Glomerular endothelial cell (primary cell): ENCODE results near the gene KIR3DL1. TPM values are rescaled to one million over a fixed set of nuclear protein-coding genes. Genes with fewer than 3 reads are reported as not detected.
"Not testable (repeated sequence)": the region's sequence is repeated elsewhere in the genome, so short reads cannot be mapped to it uniquely, and the experiment has no call there.

Source experiments
- DNase-seq: peaks from one replicate; pipeline ENCODE4 v3.0.0-alpha.2; 2011; ENCODE audit warnings: low read depth, low spot score; ENCODE audit errors: extremely low read depth
- total RNA-seq: library from RNA; depleted of rRNA; stranded (reverse); fragments of >200 nt; gene quantifications from 2 replicates; pipeline ENCODE4 v1.2.3, GENCODE V29; 2015

KIR3DL1 gene
- total RNA-seq, result not detected in 2 replicates

GRCh38 chr19:54816251-54816650 is at the start of gene KIR3DL1:
Gene KIR3DL1 (plus strand): TSS chr19:54816468.
- DNase-seq, result not testable (repeated sequence)

DNA sequence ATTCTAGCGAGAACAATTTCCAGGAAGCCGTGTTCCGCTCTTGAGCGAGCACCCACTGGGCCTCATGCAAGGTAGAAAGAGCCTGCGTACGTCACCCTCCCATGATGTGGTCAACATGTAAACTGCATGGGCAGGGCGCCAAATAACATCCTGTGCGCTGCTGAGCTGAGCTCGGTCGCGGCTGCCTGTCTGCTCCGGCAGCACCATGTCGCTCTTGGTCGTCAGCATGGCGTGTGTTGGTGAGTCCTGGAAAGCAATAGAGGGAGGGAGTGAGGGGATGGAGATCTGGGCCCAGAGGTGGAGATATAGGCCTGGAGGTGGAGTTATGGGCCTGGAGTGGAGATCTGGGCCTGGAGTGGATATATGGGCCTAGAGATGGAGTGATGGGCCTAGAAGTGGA is 46.6 kb upstream of the KIR3DL1 start, which contains the start of gene KIR2DL1:
KIR2DL1 (plus strand) TSS at position 148 of the 400 bp plus-strand sequence; CDS start at position 206, 58 bp downstream.
- not testable (repeated sequence) for DNase-seq

- DNase-seq, result not testable (repeated sequence)
Observed at GRCh38 chr19:54770511-54770910, 45.8 kb upstream of the KIR3DL1 start.

- not testable (repeated sequence) for DNase-seq
Observed at GRCh38 chr19:54771018-54771960, 45.0 kb upstream of the KIR3DL1 start.

- not testable (repeated sequence) for DNase-seq
Observed at GRCh38 chr19:54772666-54773065, 43.6 kb upstream of the KIR3DL1 start.

DNA sequence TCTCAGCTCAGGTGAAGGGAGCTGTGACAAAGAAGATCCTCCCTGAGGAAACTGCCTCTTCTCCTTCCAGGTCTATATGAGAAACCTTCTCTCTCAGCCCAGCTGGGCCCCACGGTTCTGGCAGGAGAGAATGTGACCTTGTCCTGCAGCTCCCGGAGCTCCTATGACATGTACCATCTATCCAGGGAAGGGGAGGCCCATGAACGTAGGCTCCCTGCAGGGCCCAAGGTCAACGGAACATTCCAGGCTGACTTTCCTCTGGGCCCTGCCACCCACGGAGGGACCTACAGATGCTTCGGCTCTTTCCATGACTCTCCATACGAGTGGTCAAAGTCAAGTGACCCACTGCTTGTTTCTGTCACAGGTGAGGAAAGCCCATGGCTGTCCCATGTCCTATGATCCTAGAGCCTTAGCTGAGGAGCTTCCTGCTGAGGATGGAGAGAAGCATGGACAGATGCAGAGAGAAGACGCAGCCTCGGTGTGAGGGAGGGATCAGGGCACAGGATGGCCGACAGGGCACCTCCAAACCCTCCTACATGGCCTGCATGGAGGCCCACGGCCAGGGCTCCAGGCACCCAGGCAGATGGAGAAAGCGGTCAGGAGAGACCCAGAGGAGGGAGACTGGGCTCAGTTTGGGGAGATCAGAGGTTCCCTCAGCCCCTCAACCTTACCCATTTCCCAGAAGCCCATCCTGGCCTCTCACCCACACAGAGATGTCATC is 41.0 kb upstream of the KIR3DL1 start:
- DNase-seq, result not testable (repeated sequence)

- not testable (repeated sequence) for DNase-seq
Observed at GRCh38 chr19:54775830-54776229, 40.4 kb upstream of the KIR3DL1 start.

DNA sequence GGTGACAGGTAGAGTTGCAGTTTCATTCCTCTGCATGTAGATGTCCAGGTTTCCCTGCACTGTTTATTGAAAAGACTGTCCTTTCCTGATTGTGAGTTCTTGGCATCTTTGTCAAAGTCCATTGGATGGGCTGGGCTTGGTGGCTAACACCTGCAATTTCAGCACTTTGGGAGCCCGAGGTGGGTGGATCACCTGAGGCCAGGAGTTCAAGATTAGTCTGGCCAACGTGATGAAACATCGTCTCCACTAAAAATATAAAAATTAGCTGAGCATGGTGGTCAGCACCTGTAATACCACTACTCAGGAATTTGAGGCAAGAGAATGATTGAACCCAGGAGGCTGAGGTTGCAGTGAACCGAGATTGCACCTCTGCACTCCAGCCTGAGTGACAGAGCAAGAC is 38.4 kb upstream of the KIR3DL1 start:
- not testable (repeated sequence) for DNase-seq

DNA sequence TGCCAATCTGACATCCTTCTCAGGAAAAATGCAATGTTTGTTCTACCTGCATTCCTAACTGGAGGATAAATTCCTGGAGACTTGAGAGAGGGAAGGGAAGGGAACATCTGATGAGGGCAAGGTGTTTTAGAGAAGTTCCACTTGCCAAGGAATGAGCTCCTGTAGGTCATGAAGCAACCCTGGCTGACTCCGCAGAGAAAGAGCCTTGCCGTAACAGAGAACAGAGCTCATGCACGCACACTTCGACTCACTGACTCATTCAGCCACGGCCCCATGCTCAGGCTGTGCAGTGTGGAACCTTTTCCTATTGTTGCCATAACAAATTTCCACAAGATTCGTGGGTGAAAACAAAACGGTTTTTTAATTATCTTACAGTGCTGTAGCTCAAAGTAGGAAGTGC is 37.4 kb upstream of the KIR3DL1 start:
- not testable (repeated sequence) for DNase-seq

DNA sequence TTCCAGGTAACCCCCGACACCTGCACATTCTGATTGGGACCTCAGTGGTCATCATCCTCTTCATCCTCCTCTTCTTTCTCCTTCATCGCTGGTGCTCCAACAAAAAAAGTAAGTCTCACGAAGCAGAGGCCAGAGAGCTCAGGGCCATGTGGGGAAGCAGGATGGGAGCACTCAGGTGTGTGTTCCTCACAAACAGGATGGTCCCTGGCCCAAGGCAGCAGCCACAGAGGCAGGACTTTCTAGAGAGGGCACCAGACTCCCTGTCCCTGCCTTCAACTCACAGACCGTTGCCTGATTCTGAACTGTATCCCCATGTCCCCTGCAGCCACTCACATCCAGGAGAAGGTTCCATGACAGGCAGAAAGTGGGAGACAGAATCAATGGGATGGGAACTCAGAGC is 33.4 kb upstream of the KIR3DL1 start:
- not testable (repeated sequence) for DNase-seq

DNA sequence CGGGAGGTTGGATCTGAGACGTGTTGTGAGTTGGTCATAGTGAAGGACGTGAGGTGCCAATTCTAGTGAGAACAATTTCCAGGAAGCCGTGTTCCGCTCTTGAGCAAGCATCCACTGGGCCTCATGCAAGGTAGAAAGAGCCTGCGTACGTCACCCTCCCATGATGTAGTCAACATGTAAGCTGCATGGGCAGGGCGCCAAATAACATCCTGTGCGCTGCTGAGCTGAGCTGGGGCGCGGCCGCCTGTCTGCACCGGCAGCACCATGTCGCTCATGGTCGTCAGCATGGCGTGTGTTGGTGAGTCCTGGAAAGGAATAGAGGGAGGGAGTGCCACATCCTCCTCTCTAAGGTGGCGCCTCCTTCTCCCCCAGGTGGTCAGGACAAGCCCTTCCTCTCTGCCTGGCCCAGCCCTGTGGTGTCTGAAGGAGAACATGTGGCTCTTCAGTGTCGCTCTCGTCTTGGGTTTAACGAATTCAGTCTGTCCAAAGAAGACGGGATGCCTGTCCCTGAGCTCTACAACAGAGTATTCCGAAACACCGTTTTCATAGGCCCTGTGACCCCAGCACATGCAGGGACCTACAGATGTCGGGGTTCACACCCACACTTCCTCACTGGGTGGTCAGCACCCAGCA is 30.1 kb upstream of the KIR3DL1 start:
- DNase-seq, result not testable (repeated sequence)

DNA sequence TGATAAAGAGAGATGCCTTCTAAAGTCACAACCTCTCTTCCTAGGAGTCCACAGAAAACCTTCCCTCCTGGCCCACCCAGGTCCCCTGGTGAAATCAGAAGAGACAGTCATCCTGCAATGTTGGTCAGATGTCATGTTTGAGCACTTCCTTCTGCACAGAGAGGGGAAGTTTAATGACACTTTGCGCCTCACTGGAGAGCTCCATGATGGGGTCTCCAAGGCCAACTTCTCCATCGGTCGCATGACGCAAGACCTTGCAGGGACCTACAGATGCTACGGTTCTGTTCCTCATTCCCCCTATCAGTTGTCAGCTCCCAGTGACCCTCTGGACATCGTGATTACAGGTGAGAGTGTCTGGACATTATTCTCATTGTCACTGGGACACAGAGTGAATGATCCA is 28.1 kb upstream of the KIR3DL1 start:
- DNase-seq, result not testable (repeated sequence)

DNA sequence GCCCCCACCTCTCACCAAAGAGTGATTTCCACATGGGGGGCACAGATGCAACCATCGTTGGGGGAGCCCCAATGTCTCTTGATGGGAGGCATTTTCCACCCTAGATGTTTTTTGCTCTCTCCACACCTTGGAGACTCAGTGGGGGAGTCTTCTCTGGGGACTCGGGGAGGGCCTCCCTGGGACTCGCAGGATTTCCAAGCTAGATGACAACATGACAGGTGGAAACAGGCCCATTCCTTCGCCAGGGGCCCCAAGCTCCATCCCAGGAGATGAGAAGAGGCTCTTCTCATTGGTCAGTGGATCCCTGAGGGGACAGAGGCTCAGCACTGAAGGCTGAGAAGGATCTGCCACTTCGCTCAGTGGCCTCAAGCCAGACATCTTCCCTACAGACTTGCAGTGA is 25.6 kb upstream of the KIR3DL1 start:
- DNase-seq, result no peak

- DNase-seq, result no peak
Observed at GRCh38 chr19:54791476-54791875, 24.8 kb upstream of the KIR3DL1 start.

- no peak for DNase-seq
Observed at GRCh38 chr19:54792814-54793213, 23.5 kb upstream of the KIR3DL1 start.

DNA sequence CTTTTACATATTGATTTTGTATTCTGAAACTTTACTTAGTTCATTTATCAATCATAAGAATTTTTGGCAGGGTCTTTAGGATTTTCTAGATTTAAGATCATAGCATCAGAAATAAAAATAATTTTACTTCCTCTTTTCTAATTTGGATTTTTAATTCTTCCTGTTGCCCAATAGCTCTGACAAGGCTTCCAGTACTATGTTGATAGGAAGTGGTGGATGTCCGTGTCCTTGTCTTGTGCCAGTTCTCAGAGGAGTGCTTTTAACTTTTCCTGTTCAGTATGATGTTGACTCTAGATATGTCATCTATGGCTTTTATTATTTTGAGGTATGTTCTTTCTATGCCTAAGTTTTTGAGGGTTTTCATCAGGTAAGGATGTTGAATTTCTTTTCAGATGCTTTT is 20.5 kb upstream of the KIR3DL1 start:
- no peak for DNase-seq

DNA sequence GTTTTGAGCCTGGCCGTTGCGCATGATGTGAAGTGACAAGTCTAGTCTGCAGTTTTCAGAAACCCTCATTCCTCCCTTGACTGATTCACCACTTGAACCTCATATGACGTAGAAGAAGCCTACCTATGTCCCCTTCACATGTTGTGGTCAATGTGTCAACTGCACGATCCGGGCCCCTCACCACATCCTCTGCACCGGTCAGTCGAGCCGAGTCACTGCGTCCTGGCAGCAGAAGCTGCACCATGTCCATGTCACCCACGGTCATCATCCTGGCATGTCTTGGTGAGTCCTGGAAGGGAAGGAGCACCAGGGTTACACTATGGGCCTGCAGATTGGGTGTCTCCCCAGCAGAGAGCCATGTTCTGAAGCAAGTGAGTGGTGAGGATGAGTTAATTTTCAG is 12.9 kb upstream of the KIR3DL1 start, which contains the start of gene KIR2DL4:
KIR2DL4 (plus strand) TSS at position 201 of the 400 bp plus-strand sequence; CDS start at position 243, 42 bp downstream.
- DNase-seq, result no peak

DNA sequence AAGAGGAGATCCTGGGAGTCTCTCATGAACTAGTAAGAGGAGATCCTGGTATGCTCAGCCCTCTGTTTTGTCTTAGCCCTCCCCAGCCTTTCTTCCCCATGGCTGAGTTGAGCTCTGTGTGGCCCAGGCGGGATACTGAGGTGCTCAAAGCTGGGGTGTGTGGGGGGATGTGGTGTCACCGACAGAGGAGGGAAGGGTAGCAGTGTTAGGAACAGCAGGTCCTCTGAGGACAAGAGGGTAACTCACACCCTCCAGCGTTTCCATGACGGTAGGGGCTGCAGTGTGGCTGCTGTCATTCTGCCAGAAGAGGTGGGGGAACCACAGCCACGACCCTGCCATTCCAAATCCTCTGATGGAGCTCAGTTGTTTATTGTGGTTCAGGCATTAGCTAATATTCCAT is 12.2 kb upstream of the KIR3DL1 start:
- no peak for DNase-seq

GRCh38 chr19:54804571-54804970 is 11.7 kb upstream of the KIR3DL1 start:
- DNase-seq, result no peak

- no peak for DNase-seq
Observed at GRCh38 chr19:54805665-54806515, 10.4 kb upstream of the KIR3DL1 start.
